GM12878 (cell line): ENCODE results near the gene RTEL1. TPM values are rescaled to one million over a fixed set of nuclear protein-coding genes. Genes with fewer than 3 reads are reported as not detected.

Experiments
- ATAC-seq: fragments of 200-7000 bp; cut with Tn5 transposase; 3 replicates; pipeline ENCODE4 v1.9.1; 2020; ENCODE audit warnings: mild to moderate bottlenecking, moderate library complexity
- BruUV-seq: library from RNA; stranded (reverse); fragments of 400-500 nt; replicated peaks from 2 replicates; lab custom pipeline; 2021; lab: Mats Ljungman, UMichigan
- CTCF ChIA-PET: fragments of 300-600 bp; sonication (Branson Sonifier 250); formaldehyde crosslinking; extraction: SDS; loops from one replicate; lab custom pipeline; 2021; ENCODE audit warnings: inconsistent platforms; lab: Yijun Ruan, JAX
- POLR2A ChIA-PET: fragments of 350-600 bp; formaldehyde crosslinking; extraction: SDS; loops from one replicate; lab custom pipeline; 2021; ENCODE audit warnings: inconsistent platforms; lab: Charles Lee
- RAD21 ChIA-PET: fragments of 300-600 bp; sonication (Branson Sonifier 250); formaldehyde crosslinking; loops from one replicate; lab custom pipeline; 2023; ENCODE audit warnings: antibody characterized with exemption; ENCODE audit not compliant: unreplicated experiment; lab: Charles Lee
- SMC1A ChIA-PET: fragments of 300-600 bp; sonication (Branson Sonifier 250); formaldehyde crosslinking; loops from one replicate; lab custom pipeline; 2023; ENCODE audit not compliant: unreplicated experiment, uncharacterized antibody; lab: Charles Lee
- DNase-seq: peaks from one replicate; pipeline ENCODE4 v3.0.0-alpha.2; 2011; ENCODE audit warnings: low read depth, low spot score
- FAIRE-seq: peaks from 3 replicates; lab custom pipeline; 2011; peaks lifted over from hg19 to GRCh38; lab: Jason Lieb, UNC
- H2AFZ ChIP-seq: 2 replicates; pipeline ENCODE4 v1.6.0; 2011; ENCODE audit warnings: low read depth, low read length, control low read depth; ENCODE audit not compliant: control insufficient read depth
- H3K27ac ChIP-seq: 2 replicates; pipeline ENCODE4 v1.5.1; 2011; ENCODE audit warnings: control low read depth; ENCODE audit not compliant: control insufficient read depth, insufficient read depth
- H3K27me3 ChIP-seq, 2 experiments: replicated peaks in 1 of 2; 2 replicates each; pipeline versions ENCODE4 v1.6.0 to v1.6.1; 2011; ENCODE audit warnings: low read length in 1 of 2; ENCODE audit not compliant: control insufficient read depth in 2 of 2, insufficient read depth in 2 of 2
- H3K36me3 ChIP-seq, 2 experiments: 2 replicates each; pipeline ENCODE4 v1.5.1; 2011; ENCODE audit warnings: low read length in 1 of 2; ENCODE audit not compliant: control insufficient read depth in 2 of 2, insufficient read depth in 2 of 2
- H3K4me1 ChIP-seq: 2 replicates; pipeline ENCODE4 v1.6.1; 2011; ENCODE audit warnings: mild to moderate bottlenecking, low read length, moderate library complexity, mixed read lengths; ENCODE audit not compliant: control insufficient read depth, insufficient read depth
- H3K4me2 ChIP-seq: 2 replicates; pipeline ENCODE4 v1.6.0; 2011; ENCODE audit warnings: control low read depth; ENCODE audit not compliant: control insufficient read depth, insufficient read depth
- H3K4me3 ChIP-seq: fragments of 200-600 bp; sonication (generic); 2 replicates; pipeline ENCODE4 v1.5.1; 2016
- H3K79me2 ChIP-seq: 2 replicates; pipeline ENCODE4 v1.6.0; 2011; ENCODE audit warnings: low read length; ENCODE audit not compliant: control insufficient read depth, insufficient read depth
- H3K9ac ChIP-seq: 2 replicates; pipeline ENCODE4 v1.8.0; 2011; ENCODE audit warnings: low read length, control low read depth, mixed read lengths; ENCODE audit not compliant: control insufficient read depth, insufficient read depth
- H3K9me3 ChIP-seq: replicated peaks from 3 replicates; pipeline ENCODE4 v1.5.1; 2011; ENCODE audit warnings: mild to moderate bottlenecking, low read length; ENCODE audit not compliant: control insufficient read depth, insufficient read depth
- H4K20me1 ChIP-seq: 2 replicates; pipeline ENCODE4 v1.6.0; 2011; ENCODE audit not compliant: control insufficient read depth, insufficient read depth
- BCL11A ChIP-seq: IDR thresholded peaks from 2 replicates; pipeline ENCODE4 v1.6.1; 2011; ENCODE audit warnings: low read depth, low read length
- BCL3 ChIP-seq: IDR thresholded peaks from 2 replicates; pipeline ENCODE4 v1.6.1; 2011; ENCODE audit warnings: borderline replicate concordance, low read depth, mild to moderate bottlenecking, moderate library complexity, low read length; ENCODE audit not compliant: insufficient read depth, poor library complexity, severe bottlenecking
- BMI1 ChIP-seq: fragments of 450-650 bp; IDR thresholded peaks from 2 replicates; pipeline ENCODE4 v1.6.1; 2016; ENCODE audit warnings: mild to moderate bottlenecking, moderate library complexity, borderline replicate concordance
- ETV6 ChIP-seq, 2 experiments: fragments of 450-650 bp in 1 of 2; IDR thresholded peaks in 1 of 2; conservative IDR thresholded peaks in 1 of 2; 2 replicates each; pipeline ENCODE4 v1.6.1; 2014; ENCODE audit warnings: antibody characterized with exemption in 1 of 2, borderline replicate concordance in 1 of 2, low read depth in 1 of 2, mild to moderate bottlenecking in 1 of 2, moderate library complexity in 1 of 2
- KLF5 ChIP-seq: fragments of 450-650 bp; IDR thresholded peaks from 2 replicates; pipeline ENCODE4 v1.6.1; 2014; ENCODE audit warnings: mild to moderate bottlenecking; ENCODE audit not compliant: partially characterized antibody
- MXI1 ChIP-seq: fragments of 150-350 bp; IDR thresholded peaks from 2 replicates; pipeline ENCODE4 v1.6.1; 2011; ENCODE audit warnings: low read depth, mild to moderate bottlenecking, inconsistent platforms, low read length, improper control_type of control experiment
- PKNOX1 ChIP-seq: fragments of 450-650 bp; IDR thresholded peaks from 2 replicates; pipeline ENCODE4 v1.6.1; 2016; ENCODE audit warnings: mild to moderate bottlenecking
- SP1 ChIP-seq: IDR thresholded peaks from one replicate; pipeline ENCODE4 v1.6.1; 2011; ENCODE audit warnings: low read depth, low read length
- SRF ChIP-seq, 2 experiments: IDR thresholded peaks; 2 replicates each; pipeline ENCODE4 v1.6.1; 2011; ENCODE audit warnings: low read depth in 2 of 2, low read length in 2 of 2, mild to moderate bottlenecking in 1 of 2, moderate library complexity in 1 of 2
- STAT1 ChIP-seq: fragments of 450-650 bp; conservative IDR thresholded peaks from 2 replicates; pipeline ENCODE4 v1.6.1; 2014; ENCODE audit warnings: antibody characterized with exemption, mild to moderate bottlenecking
- ZNF24 ChIP-seq: fragments of 450-650 bp; IDR thresholded peaks from 2 replicates; pipeline ENCODE4 v1.6.1; 2017; ENCODE audit warnings: antibody characterized with exemption, mild to moderate bottlenecking
- ZNF274 ChIP-seq: IDR thresholded peaks from one replicate; pipeline ENCODE4 v1.8.0; 2011; ENCODE audit not compliant: insufficient read length, insufficient read depth
- WGBS: methylation state at CpG from one replicate; pipeline ENCODE4 v1.1.6; 2016; ENCODE audit warnings: low lambda C conversion rate; ENCODE audit not compliant: insufficient replicate concordance, insufficient coverage; ENCODE audit errors: missing lambda C conversion rate; 5-methylcytosine and 5-hydroxymethylcytosine counted together
- in situ Hi-C: fragments of 300-500 bp; cut with MboI; formaldehyde crosslinking; loops from 9 replicates; pipeline ENCODE4 v1.14.3; 2018; ENCODE audit warnings: mixed read lengths
- intact Hi-C: fragments of 100-400 bp; cut with micrococcal nuclease; formaldehyde crosslinking; loops from one replicate; pipeline ENCODE4 v1.14.2; 2022; ENCODE audit not compliant: unreplicated experiment
- polyA plus RNA-seq, 11 experiments: library from polyadenylated mRNA; depleted of rRNA in 4 of 11; unstranded in 6 of 11; stranded (reverse) in 5 of 11; fragments of >200 nt; fragmentation: Nextera tagmentation in 4 of 11; fragmentation: Illumina TruSeq in 1 of 11; extraction: Ambion mirVana in 4 of 11; extraction: Trizol in 1 of 11; gene quantifications; 1 replicate in 1 of 11; 2 replicates in 10 of 11; pipeline versions ENCODE4 v1.2.1 to v1.2.3, GENCODE V29; 2011 to 2016; ENCODE audit warnings: inconsistent platforms in 2 of 11, missing spikeins in 2 of 11, low read depth in 1 of 11
- total RNA-seq, 4 experiments: library from RNA; depleted of rRNA in 3 of 4; stranded (reverse); fragments of >200 nt in 3 of 4; fragmentation: Illumina TruSeq in 1 of 4; extraction: Trizol in 1 of 4; gene quantifications; 2 replicates each; pipeline versions ENCODE4 v1.2.1 to v1.2.3, GENCODE V29; 2013 to 2021
- TF ChIP-seq, protein P1 (sequence below): fragments of 450-650 bp; formaldehyde crosslinking; IDR thresholded peaks from 2 replicates; pipeline ENCODE4 v1.4.0; 2020; ENCODE audit warnings: mild to moderate bottlenecking, moderate library complexity
- TF ChIP-seq, protein P2 (sequence below): fragments of 450-650 bp; formaldehyde crosslinking; IDR thresholded peaks from 2 replicates; pipeline ENCODE4 v1.4.0; 2022; ENCODE audit warnings: mild to moderate bottlenecking, moderate library complexity

The RTEL1 gene
- total and polyA plus RNA-seq, 10 of the 15 experiments (the other 5 are each of a cell fraction or from before 2014, with no cell fraction given): 0.40 to 37.2 (median 15.6) TPM; not detected in 1

DNA sequence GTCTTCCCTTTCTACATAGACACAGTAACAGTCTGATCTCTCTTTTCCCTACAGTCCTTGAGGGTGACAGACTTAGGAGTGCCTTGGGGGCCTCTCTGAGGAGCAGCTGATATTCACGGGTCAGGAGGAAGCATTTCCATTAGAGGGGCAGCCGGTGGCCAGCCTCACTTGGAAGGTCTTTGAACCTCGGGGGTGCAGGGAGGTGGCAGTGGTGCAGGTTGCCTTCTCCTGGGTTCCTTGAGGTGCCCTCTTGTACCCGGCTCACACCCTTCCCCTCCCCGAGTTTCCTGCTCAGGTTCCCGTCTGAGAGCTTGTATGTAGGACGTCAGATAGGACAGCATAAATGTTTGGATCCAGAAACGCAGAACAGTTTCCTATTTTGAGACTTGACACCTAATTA lies 2.5 kb downstream of the RTEL1 start:
- peaks cover 0 to 8% of the 10 kb centered on the region in 2 experiments; a peak in 2 of 4 replicates for H3K36me3 ChIP-seq
- no peak overlapping the region for H3K4me3 ChIP-seq
- in situ Hi-C loops (no loop called here), intact Hi-C loops (no loop called here)
- peaks cover 10% of the 10 kb centered on the region for H3K79me2 ChIP-seq
- CTCF ChIA-PET: no interaction called here
- no peak overlapping the region for H3K27ac ChIP-seq
- H3K9ac ChIP-seq: no peak overlapping the region
- H3K9me3 ChIP-seq: no peaks in the 10 kb centered on the region
- no peak overlapping the region for H2AFZ ChIP-seq
- SMC1A ChIA-PET: no interaction called here
- POLR2A ChIA-PET: no interaction called here
- no peak for ATAC-seq
- no peak for DNase-seq
- H4K20me1 ChIP-seq: no peaks in the 10 kb centered on the region
- RAD21 ChIA-PET: no interaction called here
- no peak overlapping the region for H3K4me2 ChIP-seq
- H3K27me3 ChIP-seq: no peaks in the 10 kb centered on the region
- WGBS: 76% methylated on average over 8 of the region's 8 CpGs
- peaks cover 8% of the 10 kb centered on the region for H3K4me1 ChIP-seq
- no TSS peak for BruUV-seq
- FAIRE-seq: no peak
- TF ChIP-seq BCL11A (no peak), KLF5 (no peak), ETV6 (conservative IDR thresholded peaks at IDR 0.05 in 1 of 2, IDR thresholded peaks at IDR 0.05 in 1 of 2; ENCODE audit: borderline replicate concordance in 1 of 2, low read depth in 1 of 2) (no peak), MXI1 (no peak), PKNOX1 (no peak), ZNF24 (no peak), SP1 (no peak), STAT1 (no peak), BMI1 (no peak), SRF (IDR thresholded peaks at IDR 0.05; ENCODE audit: low read depth in 2 of 2, low read length in 2 of 2) (no peak), ZNF274 (no peak), BCL3 (no peak)
- TF ChIP-seq, protein P1, sequence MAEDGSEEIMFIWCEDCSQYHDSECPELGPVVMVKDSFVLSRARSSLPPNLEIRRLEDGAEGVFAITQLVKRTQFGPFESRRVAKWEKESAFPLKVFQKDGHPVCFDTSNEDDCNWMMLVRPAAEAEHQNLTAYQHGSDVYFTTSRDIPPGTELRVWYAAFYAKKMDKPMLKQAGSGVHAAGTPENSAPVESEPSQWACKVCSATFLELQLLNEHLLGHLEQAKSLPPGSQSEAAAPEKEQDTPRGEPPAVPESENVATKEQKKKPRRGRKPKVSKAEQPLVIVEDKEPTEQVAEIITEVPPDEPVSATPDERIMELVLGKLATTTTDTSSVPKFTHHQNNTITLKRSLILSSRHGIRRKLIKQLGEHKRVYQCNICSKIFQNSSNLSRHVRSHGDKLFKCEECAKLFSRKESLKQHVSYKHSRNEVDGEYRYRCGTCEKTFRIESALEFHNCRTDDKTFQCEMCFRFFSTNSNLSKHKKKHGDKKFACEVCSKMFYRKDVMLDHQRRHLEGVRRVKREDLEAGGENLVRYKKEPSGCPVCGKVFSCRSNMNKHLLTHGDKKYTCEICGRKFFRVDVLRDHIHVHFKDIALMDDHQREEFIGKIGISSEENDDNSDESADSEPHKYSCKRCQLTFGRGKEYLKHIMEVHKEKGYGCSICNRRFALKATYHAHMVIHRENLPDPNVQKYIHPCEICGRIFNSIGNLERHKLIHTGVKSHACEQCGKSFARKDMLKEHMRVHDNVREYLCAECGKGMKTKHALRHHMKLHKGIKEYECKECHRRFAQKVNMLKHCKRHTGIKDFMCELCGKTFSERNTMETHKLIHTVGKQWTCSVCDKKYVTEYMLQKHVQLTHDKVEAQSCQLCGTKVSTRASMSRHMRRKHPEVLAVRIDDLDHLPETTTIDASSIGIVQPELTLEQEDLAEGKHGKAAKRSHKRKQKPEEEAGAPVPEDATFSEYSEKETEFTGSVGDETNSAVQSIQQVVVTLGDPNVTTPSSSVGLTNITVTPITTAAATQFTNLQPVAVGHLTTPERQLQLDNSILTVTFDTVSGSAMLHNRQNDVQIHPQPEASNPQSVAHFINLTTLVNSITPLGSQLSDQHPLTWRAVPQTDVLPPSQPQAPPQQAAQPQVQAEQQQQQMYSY (CRISPR knock-in tag): no peak
- TF ChIP-seq, protein P2, sequence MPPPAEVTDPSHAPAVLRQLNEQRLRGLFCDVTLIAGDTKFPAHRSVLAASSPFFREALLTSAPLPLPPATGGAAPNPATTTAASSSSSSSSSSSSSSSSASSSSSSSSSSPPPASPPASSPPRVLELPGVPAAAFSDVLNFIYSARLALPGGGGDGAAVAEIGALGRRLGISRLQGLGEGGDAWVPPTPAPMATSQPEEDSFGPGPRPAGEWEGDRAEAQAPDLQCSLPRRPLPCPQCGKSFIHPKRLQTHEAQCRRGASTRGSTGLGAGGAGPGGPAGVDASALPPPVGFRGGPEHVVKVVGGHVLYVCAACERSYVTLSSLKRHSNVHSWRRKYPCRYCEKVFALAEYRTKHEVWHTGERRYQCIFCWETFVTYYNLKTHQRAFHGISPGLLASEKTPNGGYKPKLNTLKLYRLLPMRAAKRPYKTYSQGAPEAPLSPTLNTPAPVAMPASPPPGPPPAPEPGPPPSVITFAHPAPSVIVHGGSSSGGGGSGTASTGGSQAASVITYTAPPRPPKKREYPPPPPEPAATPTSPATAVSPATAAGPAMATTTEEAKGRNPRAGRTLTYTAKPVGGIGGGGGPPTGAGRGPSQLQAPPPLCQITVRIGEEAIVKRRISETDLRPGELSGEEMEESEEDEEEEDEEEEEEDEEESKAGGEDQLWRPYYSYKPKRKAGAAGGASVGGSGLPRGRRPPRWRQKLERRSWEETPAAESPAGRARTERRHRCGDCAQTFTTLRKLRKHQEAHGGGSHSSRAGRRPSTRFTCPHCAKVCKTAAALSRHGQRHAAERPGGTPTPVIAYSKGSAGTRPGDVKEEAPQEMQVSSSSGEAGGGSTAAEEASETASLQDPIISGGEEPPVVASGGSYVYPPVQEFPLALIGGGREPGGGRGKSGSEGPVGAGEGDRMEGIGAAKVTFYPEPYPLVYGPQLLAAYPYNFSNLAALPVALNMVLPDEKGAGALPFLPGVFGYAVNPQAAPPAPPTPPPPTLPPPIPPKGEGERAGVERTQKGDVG (CRISPR knock-in tag): no peak
